Fibroblast of gingiva (primary cell): Measurements from ENCODE around the gene CABLES2.

Experiments used
- DNase-seq: peaks from one replicate; pipeline ENCODE4 v3.0.0-alpha.2; 2011; ENCODE audit warnings: low read depth

Gene CABLES2, protein sequence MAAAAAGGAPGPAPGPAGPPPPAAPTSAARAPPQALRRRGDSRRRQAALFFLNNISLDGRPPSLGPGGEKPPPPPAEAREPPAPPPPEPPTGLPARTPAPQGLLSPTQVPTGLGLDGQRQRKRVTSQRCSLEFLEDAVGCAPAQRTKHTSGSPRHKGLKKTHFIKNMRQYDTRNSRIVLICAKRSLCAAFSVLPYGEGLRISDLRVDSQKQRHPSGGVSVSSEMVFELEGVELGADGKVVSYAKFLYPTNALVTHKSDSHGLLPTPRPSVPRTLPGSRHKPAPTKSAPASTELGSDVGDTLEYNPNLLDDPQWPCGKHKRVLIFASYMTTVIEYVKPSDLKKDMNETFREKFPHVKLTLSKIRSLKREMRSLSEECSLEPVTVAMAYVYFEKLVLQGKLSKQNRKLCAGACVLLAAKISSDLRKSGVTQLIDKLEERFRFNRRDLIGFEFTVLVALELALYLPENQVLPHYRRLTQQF

GRCh38 chr20:62407221-62407992, at the start of gene CABLES2:
Gene CABLES2 (minus strand): TSS chr20:62407285. CDS start chr20:62407276, 9 bp downstream.
- peak; percentile 94 for DNase-seq

DNA sequence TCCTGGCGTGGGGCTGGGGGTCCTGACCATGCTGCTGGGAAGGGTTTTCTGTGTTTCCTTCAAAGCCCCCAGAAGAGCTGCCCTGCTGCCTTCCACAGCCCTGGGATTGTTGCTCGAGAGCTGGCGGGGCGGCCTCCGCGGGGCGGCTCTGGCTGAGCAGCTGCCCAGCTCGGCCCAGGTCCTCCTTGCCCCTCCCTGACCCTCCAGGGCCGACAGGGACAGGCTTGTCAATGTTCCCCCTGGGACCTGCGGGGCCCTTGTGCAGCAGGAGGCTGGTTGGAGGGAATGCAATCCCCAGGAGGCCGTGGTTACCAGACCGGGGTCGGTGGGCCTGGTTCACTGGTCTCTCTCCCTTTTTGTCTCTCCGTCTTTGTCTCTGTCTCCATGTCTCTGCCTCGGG, 48.8 kb upstream of the CABLES2 start:
- no peak for DNase-seq

GRCh38 chr20:62454904-62455636, 48.0 kb upstream of the CABLES2 start:
- DNase-seq, result no peak

- DNase-seq, result no peak
Observed at GRCh38 chr20:62453186-62453808, 46.2 kb upstream of the CABLES2 start.

DNA sequence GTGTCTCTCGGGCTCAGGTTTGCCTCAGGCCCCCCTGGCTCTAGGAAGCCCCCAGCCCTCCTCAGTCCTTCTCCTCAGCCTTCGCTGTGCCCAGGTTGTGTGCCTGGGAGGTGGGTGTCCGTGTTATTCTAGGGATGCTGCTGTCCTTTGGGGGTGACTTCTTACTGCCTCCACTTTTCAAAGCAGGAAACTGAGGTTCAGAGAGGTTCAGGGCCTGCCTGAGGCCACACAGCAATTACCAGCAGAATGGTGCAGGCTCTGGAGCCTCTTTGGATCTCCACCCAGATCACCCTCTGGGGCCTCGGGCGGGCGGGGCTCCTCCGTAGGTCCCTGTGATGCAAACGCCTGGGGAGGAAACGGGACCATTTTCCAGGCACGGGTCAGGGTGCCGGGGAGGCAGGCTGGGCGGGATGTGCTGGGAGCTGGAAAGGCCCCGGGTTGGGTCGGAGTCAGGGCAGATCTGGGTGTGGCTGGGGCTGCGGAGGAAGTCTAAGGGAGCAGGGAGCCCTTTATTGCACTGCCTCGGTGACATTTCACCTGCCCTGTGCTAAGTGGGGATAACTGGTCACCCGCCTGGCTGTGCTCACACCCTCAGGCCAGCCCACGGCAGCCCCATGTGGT, 45.5 kb upstream of the CABLES2 start:
- DNase-seq, result no peak

GRCh38 chr20:62451970-62452369, 44.9 kb upstream of the CABLES2 start:
- DNase-seq, result no peak

GRCh38 chr20:62451156-62451767, 44.2 kb upstream of the CABLES2 start:
- no peak for DNase-seq

GRCh38 chr20:62449951-62450691, 43.0 kb upstream of the CABLES2 start:
- no peak for DNase-seq

- no peak for DNase-seq
Observed at GRCh38 chr20:62448788-62449187, 41.7 kb upstream of the CABLES2 start.

- DNase-seq, result no peak
Observed at GRCh38 chr20:62448038-62448437, 41.0 kb upstream of the CABLES2 start.

DNA sequence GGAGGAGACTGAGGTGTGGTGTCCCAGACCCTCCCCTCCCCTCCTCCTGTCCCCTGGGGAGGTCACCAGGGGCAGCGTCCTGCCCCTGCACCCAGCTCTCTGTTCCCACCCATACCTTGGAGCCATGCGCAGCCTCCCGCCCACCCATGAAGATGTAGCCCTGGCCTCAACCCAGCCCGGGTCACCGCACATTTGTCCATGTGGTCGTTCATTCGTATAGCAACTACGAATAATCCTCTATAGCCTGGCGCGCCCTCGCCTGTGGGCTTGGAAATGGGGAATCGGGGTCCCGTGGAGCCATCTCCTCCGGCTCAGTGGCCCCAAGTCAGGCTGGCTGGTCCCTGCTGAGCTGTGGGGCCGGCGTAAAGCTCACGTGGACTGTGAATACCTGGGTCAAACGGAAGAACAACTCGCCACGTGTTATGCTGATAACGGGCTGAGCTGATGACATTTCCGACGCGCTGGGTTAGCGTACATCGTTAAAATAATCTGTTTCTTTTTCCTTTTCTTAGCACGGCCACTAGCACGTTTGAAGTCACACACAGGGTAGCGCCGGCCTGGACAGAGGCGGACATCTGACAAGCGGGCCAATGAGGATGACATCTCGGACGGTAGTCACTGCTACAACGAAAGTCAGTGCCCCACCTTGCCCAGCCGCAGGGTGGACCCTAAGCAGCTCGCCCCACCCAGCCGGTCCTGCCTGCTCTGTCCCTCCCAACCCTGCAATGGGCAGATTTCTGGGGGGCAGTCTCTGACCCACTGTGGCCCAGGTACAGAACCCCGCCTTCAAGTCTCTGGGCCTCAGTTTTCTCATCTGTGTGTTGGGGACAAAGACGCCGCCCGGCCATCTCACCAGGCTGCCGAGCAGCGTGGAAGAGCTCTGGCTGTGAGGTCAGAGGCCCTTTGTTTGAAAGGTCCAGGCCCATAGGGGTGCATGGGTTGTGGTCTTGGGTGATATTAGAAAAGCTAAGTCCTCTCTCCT, 40.1 kb upstream of the CABLES2 start:
- DNase-seq, result no peak

GRCh38 chr20:62446481-62446880, 39.4 kb upstream of the CABLES2 start:
- no peak for DNase-seq

- no peak for DNase-seq
Observed at GRCh38 chr20:62445553-62446340, 38.7 kb upstream of the CABLES2 start.

DNA sequence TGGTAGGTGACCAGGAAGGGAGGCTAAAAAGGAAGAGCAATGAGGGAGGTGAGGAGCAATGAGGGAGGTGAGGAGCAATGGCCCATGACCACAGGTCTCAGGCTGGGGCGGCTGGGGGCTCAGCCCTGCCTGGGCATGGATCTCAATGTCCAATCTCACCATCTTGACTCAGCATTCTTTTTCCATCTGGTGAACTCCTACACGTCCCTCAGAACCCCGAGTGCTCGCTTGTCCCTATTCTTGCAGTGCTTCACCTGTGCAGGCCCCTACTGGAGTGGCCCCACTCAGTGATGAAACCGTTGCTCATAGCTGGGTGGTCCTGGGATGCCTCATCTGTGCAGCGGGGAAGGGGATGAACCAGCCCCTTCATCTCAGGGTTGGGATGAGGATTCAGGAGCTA, 37.2 kb upstream of the CABLES2 start:
- no peak for DNase-seq

DNA sequence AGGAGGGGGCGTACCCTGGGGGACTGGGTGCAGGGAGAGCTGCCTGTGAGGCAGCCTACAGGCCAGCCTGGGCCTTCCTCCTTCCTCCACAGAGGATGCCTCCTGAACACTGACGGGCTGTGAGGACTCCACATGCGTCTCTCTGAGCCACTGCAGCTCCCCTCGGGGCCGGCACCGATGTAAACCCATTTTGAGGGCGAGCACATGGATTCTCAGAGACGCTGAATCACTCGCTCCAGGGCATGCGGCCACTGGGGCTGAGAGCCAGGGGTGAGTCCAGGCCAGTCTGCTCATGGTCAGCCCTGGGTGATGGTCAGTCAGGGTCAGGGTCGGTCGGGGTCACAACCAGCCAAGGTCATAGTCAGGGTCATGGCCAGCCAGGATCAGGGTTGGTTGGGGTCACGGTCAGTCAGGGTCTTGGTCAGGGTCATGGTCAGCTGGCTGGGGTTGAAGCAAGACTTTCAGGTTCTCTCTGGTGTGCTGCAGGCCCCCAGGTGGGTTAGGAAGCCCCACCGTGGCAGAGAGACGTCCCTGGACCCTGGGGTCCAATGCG, 35.0 kb upstream of the CABLES2 start:
- no peak for DNase-seq

GRCh38 chr20:62439218-62439617, 32.1 kb upstream of the CABLES2 start:
- no peak for DNase-seq

GRCh38 chr20:62437927-62438326, 30.8 kb upstream of the CABLES2 start:
- DNase-seq, result no peak

- DNase-seq, result no peak
Observed at GRCh38 chr20:62437496-62437895, 30.4 kb upstream of the CABLES2 start.
